Measurements from ENCODE around the gene SETD6.

Gene SETD6

DNA sequence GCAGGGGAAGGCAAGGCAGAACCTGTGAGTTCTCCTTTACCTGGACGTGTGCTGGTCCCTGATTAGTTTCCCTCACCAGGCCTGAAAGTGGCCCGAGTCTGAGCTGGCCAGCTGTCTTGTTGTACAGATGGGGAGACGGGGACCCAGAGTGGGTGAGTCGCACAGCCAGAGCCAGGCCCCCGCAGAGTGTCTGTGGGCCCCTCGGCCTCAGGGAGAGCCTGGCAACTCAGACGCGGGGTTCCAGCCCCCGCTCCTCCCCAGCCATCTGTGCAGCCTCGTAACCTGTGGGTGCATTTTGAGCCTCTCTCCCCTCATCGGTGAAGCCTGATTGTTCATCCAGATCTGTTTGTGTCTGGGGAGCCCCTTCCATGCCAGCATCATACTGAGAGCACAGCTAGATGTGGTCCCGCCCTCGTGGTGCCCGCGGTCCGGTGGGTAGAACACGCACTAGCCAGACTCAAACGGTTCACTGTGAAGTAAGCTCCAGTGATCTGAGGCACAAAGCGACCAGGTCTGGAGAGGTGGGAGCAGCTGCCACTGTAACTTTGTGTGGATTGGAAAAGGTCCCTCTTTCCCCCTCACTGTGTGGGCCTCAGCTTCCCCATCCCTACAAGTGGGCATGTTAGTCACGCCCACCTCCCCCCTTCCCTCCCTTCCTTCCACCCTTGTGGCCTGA lies 21.4 kb upstream of the SETD6 start:
- no peak for DNase-seq (ENCODE audit: low read depth)

DNA sequence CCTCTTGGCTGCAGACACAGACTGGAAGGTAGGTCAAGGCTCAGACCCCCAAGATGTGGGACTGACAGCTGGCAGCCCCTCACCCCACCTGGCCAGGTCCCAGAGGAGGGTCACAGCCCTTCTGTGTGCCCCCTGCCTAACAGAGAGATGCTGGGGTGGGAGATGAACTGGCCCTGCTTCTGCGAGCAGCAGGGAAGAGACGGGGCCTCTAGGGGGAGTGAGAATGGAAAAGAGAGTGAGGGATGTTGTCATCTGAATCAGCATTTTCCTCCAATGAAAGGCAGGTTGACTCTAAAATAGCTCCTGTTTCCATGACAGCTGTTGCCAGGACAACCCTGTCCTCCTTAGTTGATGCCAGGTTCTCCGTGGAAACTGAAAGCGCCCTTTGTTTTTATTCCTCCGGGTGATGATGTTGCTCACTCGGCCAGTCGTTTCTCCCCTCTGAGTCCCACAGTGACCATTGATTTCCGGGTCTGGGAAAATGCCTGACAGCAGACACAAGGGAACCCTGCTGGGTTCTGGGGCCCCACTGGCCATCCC lies 20.3 kb upstream of the SETD6 start:
- peak; percentile 95 for DNase-seq (ENCODE audit: low read depth)

DNA sequence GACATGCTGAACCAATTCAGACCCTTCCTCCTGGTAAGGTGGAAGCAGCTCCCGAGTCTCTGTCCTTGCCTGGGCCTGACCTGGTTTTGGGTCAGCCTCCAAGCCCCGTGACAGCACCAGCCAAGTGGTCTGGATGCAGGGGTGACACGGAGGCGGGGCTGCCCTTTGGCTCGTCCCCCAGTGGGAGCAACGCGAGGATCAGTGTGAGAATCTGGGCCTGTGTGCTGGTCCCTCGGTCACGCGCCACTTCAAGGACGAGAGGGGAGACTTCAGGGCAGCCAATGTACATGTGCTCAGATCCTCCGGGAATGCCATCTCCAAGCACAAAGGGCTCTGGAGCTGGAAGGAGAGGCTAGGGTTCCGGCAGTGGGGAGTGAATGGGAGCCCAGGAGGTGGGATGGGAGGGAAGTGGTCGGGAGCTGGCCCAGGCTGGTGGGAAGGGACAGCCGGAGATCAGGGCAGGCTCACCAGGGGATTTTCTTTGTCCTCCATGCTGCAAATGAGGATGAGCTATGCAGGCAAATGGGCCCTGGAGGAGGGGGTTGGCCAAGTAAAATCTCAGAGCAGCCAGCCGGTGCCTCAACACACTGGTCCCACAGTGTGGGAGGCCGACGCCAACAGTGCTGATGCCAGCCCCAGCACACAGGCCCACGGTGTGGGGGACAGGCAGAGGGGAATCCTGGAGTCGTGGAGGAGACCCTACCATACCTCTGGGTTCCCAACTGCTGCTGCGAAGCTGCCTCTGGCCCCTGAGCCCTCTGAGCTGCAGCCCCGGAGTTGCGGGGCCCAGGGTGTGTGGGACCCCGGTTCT lies 19.6 kb upstream of the SETD6 start:
- DNase-seq (ENCODE audit: low read depth), result no peak

DNA sequence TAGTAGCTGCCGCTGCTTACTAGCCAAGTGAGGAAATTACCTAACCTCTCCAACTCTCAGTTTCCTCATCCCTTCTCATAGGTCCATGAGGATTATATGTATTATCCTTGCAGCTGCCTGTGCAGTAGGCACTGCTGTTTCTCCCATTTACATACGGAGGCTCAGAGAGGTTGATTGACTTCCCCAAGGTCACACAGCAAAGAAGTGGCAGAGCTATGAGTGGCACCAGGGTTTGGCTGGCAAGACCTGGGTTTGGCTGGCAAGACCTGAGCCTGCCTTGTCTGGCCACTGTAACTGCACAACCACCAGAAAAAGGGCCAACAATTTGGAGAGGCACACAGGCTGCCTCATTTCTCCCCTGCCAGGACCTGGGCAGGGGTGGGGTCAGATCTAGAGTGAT lies 17.8 kb upstream of the SETD6 start:
- DNase-seq (ENCODE audit: low read depth), result no peak

DNA sequence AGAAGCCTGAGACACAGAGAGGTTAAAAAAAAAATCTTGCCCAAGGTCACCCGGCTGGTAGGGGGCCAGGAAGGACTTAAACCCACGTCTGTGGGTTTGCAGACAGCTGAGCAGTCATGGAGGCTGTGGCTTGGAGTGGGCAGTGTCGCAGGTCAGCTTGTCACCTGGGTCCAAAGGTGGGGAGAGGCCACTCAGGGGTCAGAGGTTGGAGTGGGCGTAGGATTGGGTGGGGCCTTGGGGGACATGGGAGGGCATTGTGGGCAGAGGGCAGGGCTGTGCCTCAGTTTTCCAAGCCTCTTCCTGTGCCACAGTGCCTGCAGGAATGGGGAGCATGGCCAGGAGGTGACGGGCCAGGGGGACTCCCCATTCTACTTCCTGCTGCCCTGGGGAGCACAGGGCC lies 17.4 kb upstream of the SETD6 start:
- no peak for DNase-seq (ENCODE audit: low read depth)

DNA sequence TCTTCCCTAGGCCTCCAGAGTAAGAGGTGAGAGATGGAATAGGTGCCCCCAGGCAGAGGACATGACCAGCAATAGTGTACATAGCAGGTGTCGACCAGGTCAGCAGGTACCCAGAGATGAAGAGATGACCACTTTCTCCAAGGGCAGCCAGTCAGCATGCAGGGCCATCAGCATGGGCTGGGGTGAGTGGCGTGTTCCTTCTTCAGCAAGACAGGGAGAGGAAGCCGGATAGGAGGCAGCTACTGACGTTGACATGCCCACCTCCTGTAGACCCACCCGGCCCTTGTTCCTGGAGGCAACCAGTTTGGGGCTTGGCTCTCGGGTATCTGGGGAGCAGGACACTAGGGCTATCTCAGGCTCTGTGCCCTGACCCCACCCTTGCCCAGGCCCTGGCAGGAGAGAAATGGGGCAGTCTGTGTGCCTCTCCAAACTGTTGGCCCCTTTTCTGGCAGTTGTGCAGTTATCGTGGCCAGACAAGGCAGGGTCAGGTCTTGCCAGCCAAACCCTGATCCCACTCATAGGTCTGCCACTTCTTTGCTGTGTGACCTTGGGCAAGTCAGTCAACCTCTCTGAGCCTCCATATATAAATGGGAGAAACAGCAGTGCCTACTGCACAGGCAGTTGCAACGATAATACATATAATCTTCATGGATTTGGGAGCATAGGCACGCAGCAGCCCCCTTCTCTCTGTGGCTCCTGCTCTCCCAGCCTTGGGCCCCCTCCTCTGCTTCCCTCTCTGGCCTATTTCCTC lies 16.8 kb upstream of the SETD6 start:
- DNase-seq (ENCODE audit: low read depth), result no peak

DNA sequence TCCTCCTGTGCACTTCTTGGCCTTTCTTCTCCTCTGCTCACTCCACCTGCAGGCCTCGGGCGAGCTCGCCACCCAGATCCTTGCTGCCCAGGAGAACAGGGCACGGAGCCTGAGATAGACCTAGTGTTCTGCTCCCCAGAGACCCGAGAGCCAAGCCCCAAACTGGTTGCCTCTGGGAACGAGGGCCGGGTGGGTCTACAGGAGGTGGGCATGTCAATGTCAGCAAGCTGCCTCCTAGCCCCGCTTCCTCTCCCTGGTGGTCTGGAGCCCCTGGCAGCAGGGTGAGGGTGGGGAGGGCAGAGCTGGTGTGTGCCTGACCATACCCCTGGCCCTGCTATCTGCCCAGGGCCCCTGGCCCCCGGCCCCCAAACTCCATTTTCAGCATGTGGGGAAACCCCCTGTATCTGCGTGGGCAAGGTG lies 16.2 kb upstream of the SETD6 start:
- no peak for DNase-seq (ENCODE audit: low read depth)

DNA sequence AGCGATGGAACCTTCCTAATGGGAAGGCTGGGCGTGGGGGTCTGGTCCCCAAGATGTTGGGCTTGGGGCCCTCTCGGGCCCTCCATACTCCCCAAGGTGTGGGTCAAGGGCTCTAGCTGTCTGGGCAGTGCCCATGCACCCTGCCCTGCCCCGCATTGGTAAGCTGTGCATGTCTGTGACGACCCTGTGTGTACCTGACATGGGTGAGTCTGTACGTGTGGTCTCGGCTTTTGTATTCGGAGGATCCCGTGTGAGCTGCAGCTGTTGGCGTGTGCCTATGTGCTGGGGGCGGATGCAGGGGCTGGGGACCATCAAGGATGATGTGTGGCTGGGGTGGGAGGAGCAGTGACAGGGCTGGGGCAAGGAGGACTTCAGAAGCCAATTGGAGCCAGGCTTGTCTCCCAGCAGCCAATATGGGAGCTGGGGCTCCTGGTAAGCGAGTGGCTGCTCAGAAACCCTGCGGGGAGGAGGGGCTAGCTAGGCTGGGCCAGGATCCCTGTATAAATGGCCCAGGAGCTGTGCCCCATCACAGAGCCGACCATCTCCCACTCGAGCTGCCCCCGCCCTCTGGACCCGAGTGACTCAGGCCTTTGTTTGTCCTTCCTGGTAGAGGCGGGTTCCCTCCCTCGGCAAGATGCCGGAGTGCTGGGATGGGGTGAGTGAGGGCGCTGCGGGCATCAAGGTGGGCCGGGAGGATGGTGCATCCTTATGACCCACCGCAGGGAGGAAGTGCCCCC lies 15.5 kb upstream of the SETD6 start, which contains the start of gene NDRG4:
NDRG4 (plus strand) TSS at position 529 of the 737 bp plus-strand sequence; CDS start at position 635, 106 bp downstream.
- DNase-seq (ENCODE audit: low read depth), result peak; percentile 76

DNA sequence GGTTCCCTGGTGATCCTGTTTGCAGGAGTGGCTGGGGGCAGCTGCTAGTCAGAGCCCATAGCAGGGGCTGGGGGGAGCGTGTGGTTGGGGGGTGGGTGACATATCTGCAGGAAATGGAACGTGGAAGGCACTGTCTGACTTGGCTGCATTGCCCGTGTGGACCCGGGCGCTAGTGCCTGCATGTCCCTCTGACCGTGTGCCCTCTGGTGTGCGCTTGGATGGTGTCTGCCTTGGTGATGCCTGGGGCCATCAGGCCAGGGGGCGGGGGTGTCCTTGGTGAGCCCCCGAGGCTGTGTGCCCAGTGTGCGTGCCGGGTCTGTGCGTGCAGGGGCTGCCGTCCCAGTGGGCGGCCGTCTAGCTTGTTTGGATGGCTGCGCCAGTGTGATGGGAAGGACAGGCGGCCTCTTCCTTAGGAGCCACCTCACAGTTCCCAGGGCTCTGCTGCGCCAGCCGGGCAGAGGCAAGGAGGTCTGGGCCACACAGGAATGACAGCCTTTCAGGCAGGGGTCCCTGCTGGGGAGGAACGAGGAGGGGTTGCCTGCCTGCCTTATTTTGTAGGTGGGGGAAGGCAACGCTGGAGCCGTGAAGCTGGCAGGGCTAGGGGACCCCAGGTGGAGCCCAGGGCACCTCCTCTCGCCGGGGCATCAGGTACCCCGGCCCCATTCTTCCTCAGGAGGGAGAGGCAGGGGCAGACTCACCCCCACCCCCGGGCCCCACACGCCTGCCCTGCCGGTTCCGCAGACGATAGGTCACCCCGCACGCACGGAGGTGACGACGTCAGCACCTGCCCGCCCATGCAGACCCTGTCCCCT lies 14.7 kb upstream of the SETD6 start:
- DNase-seq (ENCODE audit: low read depth), result no peak

DNA sequence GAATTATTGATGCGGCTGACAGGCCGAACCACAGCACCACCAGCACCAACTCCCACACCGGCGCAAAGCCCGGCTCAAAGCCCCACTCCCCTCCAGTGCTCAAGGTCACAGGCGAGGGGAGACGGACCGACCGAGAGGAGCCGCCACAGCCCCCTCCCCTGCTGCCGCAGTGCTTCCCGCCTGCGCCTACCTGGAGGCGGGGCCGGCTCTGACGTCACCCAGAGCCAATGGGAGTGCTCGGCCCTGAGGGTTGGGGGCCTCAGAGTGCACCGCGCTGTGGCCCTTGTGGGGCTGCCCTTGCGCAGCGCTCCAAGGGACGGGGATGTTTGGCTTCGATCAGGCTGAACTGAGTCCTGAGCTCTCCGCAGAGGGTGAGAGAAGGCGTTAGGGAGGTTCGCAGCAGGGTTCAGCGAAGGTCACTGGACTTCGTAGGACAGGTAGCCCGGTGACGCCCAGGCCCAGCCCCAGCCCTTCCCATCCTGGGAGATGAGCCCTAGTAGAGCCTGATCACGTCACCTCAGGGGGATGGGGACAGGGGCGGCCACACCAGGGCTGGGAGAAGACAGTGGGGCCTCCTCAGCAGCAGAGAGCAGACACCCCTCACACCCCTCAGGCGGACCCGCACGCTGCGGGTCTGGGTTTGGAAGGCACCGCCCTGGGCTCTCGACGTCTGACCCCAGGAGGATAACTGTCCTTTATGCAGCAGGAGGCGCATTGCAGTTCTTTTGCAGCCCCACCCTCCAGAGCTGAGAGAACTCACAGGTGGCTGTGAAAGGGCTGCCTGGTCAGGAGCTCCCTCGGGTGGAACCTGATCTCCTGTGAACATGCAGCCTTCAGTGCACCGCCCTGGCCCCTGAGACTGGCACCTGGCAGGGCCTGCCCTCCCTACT lies 13.8 kb upstream of the SETD6 start:
- no peak for DNase-seq (ENCODE audit: low read depth)

DNA sequence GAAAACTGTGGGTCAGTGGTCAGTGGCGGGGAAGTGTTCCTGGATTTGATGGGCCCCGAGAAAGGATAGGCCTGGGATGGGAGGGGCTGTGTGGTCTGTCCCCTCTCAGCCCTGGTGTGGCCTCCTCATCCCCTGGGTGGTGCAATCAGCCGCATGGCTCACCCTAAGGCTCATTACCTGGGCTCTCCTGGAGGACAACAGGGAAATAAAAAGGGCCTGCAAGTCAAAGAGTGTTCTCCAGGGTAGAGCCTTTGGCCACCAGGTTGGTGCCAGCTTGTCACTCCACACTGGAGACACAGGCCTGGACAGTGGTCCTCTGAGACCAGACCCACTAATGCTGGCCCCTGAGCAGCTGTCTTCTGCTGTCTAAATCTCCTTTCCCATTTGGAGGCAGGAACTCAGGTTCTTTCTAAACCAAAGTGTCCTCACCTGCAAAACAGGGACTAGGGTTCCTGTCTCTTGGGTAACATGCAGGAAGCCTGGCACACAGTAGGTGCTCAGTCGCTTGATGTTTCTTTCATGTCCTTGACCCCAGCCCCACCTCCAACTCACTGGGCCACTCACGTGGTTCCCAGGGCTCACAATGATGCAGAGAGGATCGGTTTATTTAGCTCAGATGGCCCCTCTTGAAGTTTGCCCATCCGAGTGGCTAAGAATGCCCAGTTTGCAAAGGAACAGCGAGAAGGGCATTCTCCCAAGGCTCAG lies 12.9 kb upstream of the SETD6 start:
- DNase-seq (ENCODE audit: low read depth), result no peak

DNA sequence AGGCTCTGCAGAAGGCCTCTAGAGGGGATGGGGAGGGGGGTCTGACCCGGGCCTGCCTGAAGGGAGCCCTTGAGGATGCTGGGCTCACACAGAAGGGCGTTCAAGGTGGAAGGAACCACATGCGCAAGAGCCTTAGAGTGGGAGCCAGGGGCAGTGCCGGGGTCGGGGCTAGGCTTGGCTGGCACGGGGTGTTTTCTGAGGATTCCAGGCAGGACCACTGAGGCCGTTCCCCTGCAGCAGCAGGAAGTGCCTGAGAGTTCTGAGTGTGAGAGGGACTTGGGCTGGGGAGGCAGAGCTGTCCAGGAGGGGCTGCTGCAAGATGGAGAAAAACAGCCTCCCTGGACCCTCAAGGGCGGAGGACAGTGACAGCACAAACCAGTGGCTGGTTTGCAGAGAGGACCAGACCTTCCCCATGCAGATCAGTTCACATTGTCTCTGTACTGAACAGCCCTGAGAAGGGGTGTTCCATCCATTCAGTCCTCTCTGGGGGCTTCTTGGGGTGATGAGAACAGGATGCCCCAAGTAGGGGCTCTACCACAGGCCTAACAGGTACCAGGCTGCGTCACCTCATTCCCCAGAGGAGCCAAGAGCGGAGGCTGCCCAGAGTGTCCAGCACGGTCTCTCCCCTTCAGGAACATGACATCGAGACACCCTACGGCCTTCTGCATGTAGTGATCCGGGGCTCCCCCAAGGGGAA lies 12.0 kb upstream of the SETD6 start:
- no peak for DNase-seq (ENCODE audit: low read depth)

DNA sequence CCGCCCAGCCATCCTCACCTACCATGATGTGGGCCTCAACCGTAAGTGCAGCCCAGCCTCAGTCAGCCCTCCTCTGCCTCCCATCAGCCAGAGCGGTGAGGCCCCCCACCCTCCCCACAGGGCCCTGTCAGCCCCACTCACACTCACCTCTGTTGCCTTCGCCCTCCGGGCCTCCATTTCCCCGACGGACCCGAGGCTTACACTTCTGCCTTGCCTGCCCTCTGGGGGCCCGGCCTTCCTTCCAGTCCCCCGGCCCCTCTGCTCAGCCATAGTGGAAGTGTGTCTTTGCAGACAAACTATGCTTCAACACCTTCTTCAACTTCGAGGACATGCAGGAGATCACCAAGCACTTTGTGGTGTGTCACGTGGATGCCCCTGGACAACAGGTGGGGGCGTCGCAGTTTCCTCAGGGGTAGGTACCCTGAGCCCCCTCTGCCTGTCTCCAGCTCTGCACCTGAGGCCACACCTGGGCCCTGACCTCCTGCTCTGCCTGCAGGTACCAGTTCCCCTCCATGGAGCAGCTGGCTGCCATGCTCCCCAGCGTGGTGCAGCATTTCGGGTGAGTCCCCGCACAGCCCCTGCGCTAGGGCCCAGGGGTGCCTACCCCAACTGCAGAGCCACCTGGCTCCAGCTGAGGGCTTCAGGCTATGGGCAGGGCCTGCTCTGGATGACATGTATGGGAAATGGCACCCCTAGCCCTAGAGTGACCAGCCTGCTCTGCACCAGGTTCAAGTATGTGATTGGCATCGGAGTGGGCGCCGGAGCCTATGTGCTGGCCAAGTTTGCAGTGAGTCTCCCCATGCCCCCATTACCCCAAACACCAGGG lies 11.2 kb upstream of the SETD6 start:
- no peak for DNase-seq (ENCODE audit: low read depth)

DNA sequence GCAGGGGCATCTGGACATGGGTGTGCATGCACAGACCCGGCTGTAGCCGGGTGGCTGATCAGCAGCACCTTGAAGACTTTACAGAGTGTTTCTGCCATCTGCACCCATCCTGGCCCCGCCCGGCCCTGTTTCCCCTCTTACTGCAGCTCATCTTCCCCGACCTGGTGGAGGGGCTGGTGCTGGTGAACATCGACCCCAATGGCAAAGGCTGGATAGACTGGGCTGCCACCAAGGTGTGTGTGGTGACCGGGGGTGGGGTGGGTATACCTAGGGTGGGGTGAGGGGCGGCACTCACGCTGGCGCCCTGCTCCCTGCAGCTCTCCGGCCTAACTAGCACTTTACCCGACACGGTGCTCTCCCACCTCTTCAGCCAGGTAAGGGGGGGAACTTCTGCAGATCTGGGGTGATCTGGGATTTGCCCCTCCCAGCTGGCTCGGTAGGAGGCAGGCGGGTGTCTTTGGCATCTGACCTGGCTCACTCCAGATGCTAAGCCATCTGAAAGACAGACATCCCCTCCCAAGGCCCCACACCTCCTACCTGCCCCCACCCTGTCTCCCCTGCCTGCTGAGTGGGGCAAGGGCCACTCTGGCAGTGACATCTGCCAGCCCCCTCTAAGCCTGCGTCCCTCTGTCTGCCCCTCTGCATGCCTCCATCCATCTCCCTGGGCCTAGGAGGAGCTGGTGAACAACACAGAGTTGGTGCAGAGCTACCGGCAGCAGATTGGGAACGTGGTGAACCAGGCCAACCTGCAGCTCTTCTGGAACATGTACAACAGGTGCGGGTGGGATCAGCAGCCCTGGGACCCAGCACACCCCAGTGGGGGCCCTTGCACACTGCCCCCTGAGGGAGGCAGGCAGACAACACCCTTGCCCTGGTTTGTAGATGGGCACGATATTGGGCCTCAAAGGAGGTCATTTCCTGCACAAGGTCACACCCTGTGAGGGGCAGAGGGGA lies 8.8 kb upstream of the SETD6 start:
- DNase-seq (ENCODE audit: low read depth), result no peak

DNA sequence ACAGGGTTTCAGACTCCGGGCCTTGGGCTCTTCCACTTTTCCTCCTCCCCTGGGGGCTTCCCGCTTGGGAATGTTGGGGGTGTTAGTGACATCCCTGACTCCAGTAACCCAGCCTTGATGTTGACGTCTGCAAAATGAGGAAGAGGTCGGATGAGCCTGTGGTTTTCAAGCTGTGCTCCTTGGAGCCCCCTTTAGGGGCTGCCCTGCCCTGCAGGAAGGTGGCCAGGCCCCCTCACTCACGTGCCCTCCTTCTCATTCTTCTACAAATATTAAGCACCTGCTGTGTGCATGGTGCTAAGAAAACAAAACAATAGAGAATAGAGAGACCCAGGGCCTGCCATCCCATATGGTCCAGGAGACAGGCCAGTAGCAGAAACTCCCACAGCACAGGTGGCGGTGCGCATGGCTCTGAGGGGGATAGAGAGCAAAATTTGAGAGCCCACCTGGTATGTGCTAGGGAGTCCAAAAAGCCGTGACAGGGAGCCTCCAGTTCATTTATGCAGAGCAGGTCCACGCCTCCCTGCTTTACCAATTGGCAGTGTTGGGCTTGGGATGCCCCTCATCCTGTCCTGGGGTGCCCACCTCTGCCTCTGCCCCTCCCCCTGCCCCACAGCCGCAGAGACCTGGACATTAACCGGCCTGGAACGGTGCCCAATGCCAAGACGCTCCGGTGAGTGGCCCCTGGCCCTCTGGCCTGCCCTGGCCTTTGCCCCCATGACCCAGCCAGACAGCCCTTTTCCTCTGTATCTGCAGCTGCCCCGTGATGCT lies 7.9 kb upstream of the SETD6 start:
- no peak for DNase-seq (ENCODE audit: low read depth)

All from fibroblast of gingiva (primary cell).